H9 (cell line): ENCODE results near the gene FAM171A1. TPM values are rescaled to one million over a fixed set of nuclear protein-coding genes. Genes with fewer than 3 reads are reported as not detected.

Source experiments
- DNase-seq: peaks from one replicate; pipeline ENCODE4 v3.0.0-alpha.2; 2017
- H2AFZ ChIP-seq: one replicate; pipeline ENCODE4 v1.6.1; 2013; ENCODE audit warnings: mild to moderate bottlenecking, low read length, control low read depth, moderate library complexity
- H2AK5ac ChIP-seq: 2 replicates; pipeline ENCODE4 v1.6.1; 2013; ENCODE audit warnings: low read length, control low read depth, mixed read lengths; ENCODE audit not compliant: insufficient read length
- H2BK120ac ChIP-seq: one replicate; pipeline ENCODE4 v1.6.1; 2013; ENCODE audit warnings: low read depth, mild to moderate bottlenecking, low read length, control low read depth, inconsistent platforms; ENCODE audit not compliant: poor library complexity, severe bottlenecking
- H2BK12ac ChIP-seq: 2 replicates; pipeline ENCODE4 v1.6.1; 2013; ENCODE audit warnings: low read length, control low read depth, mixed read lengths, low read depth; ENCODE audit not compliant: insufficient read length
- H2BK15ac ChIP-seq: 2 replicates; pipeline ENCODE4 v1.6.1; 2013; ENCODE audit warnings: low read depth, low read length, control low read depth
- H2BK20ac ChIP-seq: one replicate; pipeline ENCODE4 v1.6.1; 2013; ENCODE audit warnings: low read depth, mild to moderate bottlenecking, low read length, control low read depth, inconsistent platforms; ENCODE audit not compliant: poor library complexity, severe bottlenecking
- H2BK5ac ChIP-seq: 2 replicates; pipeline ENCODE4 v1.6.1; 2013; ENCODE audit warnings: low read length, control low read depth, mixed read lengths; ENCODE audit not compliant: insufficient read length
- H3K14ac ChIP-seq: 2 replicates; pipeline ENCODE4 v1.6.1; 2013; ENCODE audit warnings: low read length, control low read depth; ENCODE audit not compliant: insufficient read depth
- H3K18ac ChIP-seq: 2 replicates; pipeline ENCODE4 v1.6.1; 2013; ENCODE audit warnings: low read depth, mild to moderate bottlenecking, mixed read lengths, low read length, control low read depth; ENCODE audit not compliant: insufficient read length
- H3K23ac ChIP-seq: 2 replicates; pipeline ENCODE4 v1.6.1; 2013; ENCODE audit warnings: low read length, control low read depth, mixed read lengths, low read depth; ENCODE audit not compliant: insufficient read length
- H3K23me2 ChIP-seq: 2 replicates; pipeline ENCODE4 v1.6.1; 2013; ENCODE audit warnings: low read depth, mild to moderate bottlenecking, mixed read lengths, low read length, control low read depth; ENCODE audit not compliant: insufficient read length, poor library complexity, severe bottlenecking
- H3K27ac ChIP-seq: 2 replicates; pipeline ENCODE4 v1.5.1; 2013; ENCODE audit warnings: low read length, control low read depth, mixed read lengths, low read depth; ENCODE audit not compliant: insufficient read length
- H3K27me3 ChIP-seq: 2 replicates; pipeline ENCODE4 v1.6.1; 2013; ENCODE audit warnings: low read length, control low read depth, inconsistent platforms; ENCODE audit not compliant: insufficient read depth
- H3K4ac ChIP-seq: 2 replicates; pipeline ENCODE4 v1.6.1; 2013; ENCODE audit warnings: low read depth, mild to moderate bottlenecking, control low read depth, inconsistent platforms, low read length, moderate library complexity
- H3K4me1 ChIP-seq: 2 replicates; pipeline ENCODE4 v1.6.1; 2013; ENCODE audit warnings: low read length, control low read depth, inconsistent platforms; ENCODE audit not compliant: insufficient read depth
- H3K4me2 ChIP-seq: 2 replicates; pipeline ENCODE4 v1.6.1; 2013; ENCODE audit warnings: low read length, control low read depth, mixed read lengths; ENCODE audit not compliant: insufficient read length, insufficient read depth
- H3K56ac ChIP-seq: 2 replicates; pipeline ENCODE4 v1.6.1; 2013; ENCODE audit warnings: low read depth, mild to moderate bottlenecking, mixed read lengths, low read length, control low read depth; ENCODE audit not compliant: insufficient read length
- H3K79me1 ChIP-seq: 2 replicates; pipeline ENCODE4 v1.6.1; 2013; ENCODE audit warnings: low read depth, mild to moderate bottlenecking, moderate library complexity, low read length, control low read depth, inconsistent platforms; ENCODE audit not compliant: insufficient read depth, poor library complexity, severe bottlenecking
- H3K79me2 ChIP-seq: 2 replicates; pipeline ENCODE4 v1.6.1; 2013; ENCODE audit warnings: low read length, control low read depth, inconsistent platforms; ENCODE audit not compliant: insufficient read depth
- H3K9ac ChIP-seq: 2 replicates; pipeline ENCODE4 v1.6.1; 2013; ENCODE audit warnings: low read length, control low read depth, mixed read lengths; ENCODE audit not compliant: insufficient read length; ENCODE audit errors: extremely low read depth
- H3K9me3 ChIP-seq: one replicate; pipeline ENCODE4 v1.6.1; 2013; ENCODE audit warnings: low read depth, low read length, inconsistent platforms; ENCODE audit not compliant: control insufficient read depth
- H3T11ph ChIP-seq: one replicate; pipeline ENCODE4 v1.6.1; 2013; ENCODE audit warnings: mild to moderate bottlenecking, low read length, control low read depth, inconsistent platforms
- H4K20me1 ChIP-seq: one replicate; pipeline ENCODE4 v1.6.1; 2013; ENCODE audit not compliant: control insufficient read depth, insufficient read length, insufficient read depth
- H4K5ac ChIP-seq: 2 replicates; pipeline ENCODE4 v1.6.1; 2013; ENCODE audit warnings: low read depth, mild to moderate bottlenecking, mixed read lengths, low read length, control low read depth; ENCODE audit not compliant: insufficient read length
- H4K8ac ChIP-seq: replicated peaks from 2 replicates; pipeline ENCODE4 v1.6.1; 2013; ENCODE audit warnings: low read length, control low read depth, mixed read lengths, low read depth; ENCODE audit not compliant: insufficient read length
- H4K91ac ChIP-seq: 2 replicates; pipeline ENCODE4 v1.6.1; 2013; ENCODE audit warnings: low read depth, mild to moderate bottlenecking, moderate library complexity, mixed read lengths, low read length, control low read depth; ENCODE audit not compliant: insufficient read length
- H3K27ac Mint-ChIP-seq, 3 experiments: 2 replicates in 2 of 3; 3 replicates in 1 of 3; pipeline ENCODE4 v1.8.0; 2020 to 2021; ENCODE audit warnings: mixed read lengths in 3 of 3, mild to moderate bottlenecking in 1 of 3, moderate library complexity in 1 of 3
- H3K27me3 Mint-ChIP-seq: 2 replicates; pipeline ENCODE4 v1.8.0; 2021; ENCODE audit warnings: low read depth, mild to moderate bottlenecking, moderate library complexity, mixed read lengths
- H3K36me3 Mint-ChIP-seq, 3 experiments: 2 replicates in 2 of 3; 3 replicates in 1 of 3; pipeline ENCODE4 v1.8.0; 2020 to 2021; ENCODE audit warnings: low read depth in 3 of 3, mixed read lengths in 3 of 3; ENCODE audit not compliant: insufficient read depth in 1 of 3
- H3K4me1 Mint-ChIP-seq, 2 experiments: 2 replicates each; pipeline ENCODE4 v1.8.0; 2020; ENCODE audit warnings: mixed read lengths in 2 of 2
- H3K4me3 Mint-ChIP-seq, 2 experiments: 2 replicates in 1 of 2; 3 replicates in 1 of 2; pipeline ENCODE4 v1.8.0; 2020 to 2021; ENCODE audit warnings: mild to moderate bottlenecking in 2 of 2, mixed read lengths in 2 of 2, moderate library complexity in 1 of 2
- H3K9me3 Mint-ChIP-seq, 2 experiments: 2 replicates in 1 of 2; 3 replicates in 1 of 2; pipeline ENCODE4 v1.8.0; 2020; ENCODE audit warnings: mild to moderate bottlenecking in 2 of 2, mixed read lengths in 2 of 2, moderate library complexity in 1 of 2
- whole genome bisulfite sequencing: extraction: QIAGEN DNeasy Blood & Tissue Kit; methylation state at CpG from one replicate; pipeline ENCODE4 v1.1.7; 2013; ENCODE audit warnings: missing lambda C conversion rate, low lambda C conversion rate, mixed read lengths; ENCODE audit not compliant: insufficient read length; ENCODE audit errors: extremely low coverage; 5-methylcytosine and 5-hydroxymethylcytosine counted together
- total RNA-seq: library from RNA; stranded (reverse); gene quantifications from 2 replicates; pipeline ENCODE4 v1.2.1, GENCODE V29; 2021
- TF ChIP-seq, protein P1 (sequence below): fragments of 200-600 bp; sonication (generic); conservative IDR thresholded peaks from 3 replicates; pipeline ENCODE4 v1.8.0; 2021; ENCODE audit warnings: antibody characterized with exemption, mild to moderate bottlenecking

Gene FAM171A1
- total RNA-seq, 1 experiment from 2014 or later, result 37.4 TPM

DNA sequence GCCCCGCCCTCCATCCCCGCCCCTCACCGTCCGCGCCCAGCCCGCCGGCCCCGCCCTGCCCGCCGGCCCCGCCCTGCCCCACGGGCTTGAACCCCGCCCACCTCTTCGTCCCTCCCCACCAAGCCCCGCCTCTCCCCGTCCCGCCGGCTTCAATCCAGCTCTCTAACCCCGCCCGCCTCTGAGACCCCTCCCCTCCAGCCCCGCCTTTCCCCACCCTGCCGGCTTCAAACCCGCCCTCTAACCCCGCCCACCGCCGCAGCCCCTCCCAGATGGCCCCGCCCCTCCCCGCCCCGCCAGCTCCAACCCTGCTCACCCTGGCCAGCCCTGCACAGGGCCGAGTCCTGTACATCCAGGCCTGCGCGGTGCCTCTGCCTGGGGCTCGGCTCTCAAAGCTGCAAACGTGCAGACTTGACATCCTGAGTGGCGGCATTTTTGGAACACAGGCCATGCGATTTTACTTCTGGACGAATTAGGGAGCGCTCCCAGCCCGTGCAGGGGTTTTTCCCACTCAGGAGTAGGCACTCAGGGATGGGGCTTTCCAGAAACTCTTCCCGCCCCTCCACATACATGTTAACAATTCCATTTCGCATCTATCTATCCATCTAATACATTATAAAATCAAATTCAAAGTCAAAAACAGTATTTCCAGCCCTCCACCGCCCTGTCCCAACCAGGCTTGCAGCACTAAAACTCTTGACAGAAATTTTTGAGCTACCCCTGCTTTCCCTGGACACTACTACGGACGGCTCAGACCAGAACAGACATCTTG, 202.1 kb downstream of the FAM171A1 start:
- Histone ChIP-seq H3K23me2 (peaks cover 4% of the 10 kb centered on the region), H4K5ac (no peak overlapping the region), H4K20me1 (no peaks in the 10 kb centered on the region), H4K8ac (no peak overlapping the region), H2BK20ac (no peak overlapping the region), H3K4me1 (no peaks in the 10 kb centered on the region), H3K79me2 (no peaks in the 10 kb centered on the region), H2AFZ (no peak overlapping the region), H2BK12ac (no peak overlapping the region), H2BK120ac (no peak overlapping the region), H3K56ac (no peak overlapping the region), H2BK5ac (no peak overlapping the region), H3K23ac (no peak overlapping the region), H4K91ac (no peak overlapping the region), H3K79me1 (no peaks in the 10 kb centered on the region), H3K27ac (no peak overlapping the region), H2AK5ac (no peak overlapping the region), H3K4ac (no peak overlapping the region), H3K4me2 (peak overlapping the region; percentile 10), H3K14ac (no peak overlapping the region; the same call in 1 of the 2 replicates), H3T11ph (no peak overlapping the region), H3K9me3 (no peaks in the 10 kb centered on the region), H3K18ac (no peak overlapping the region), H2BK15ac (no peak overlapping the region), H3K9ac (no peak overlapping the region), H3K27me3 (no peaks in the 10 kb centered on the region)
- Mint-ChIP-seq H3K27ac (no peak overlapping the region), H3K4me3 (peak overlapping the region in 1 of 2 experiments; percentile 69; a peak in 4 of 5 replicates), H3K4me1 (peaks cover 21 to 23% of the 10 kb centered on the region in 2 experiments), H3K36me3 (no peaks in the 10 kb centered on the region), H3K9me3 (no peaks in the 10 kb centered on the region), H3K27me3 (peaks cover 10% of the 10 kb centered on the region)
- DNase-seq, result peak; percentile 93
- 100% methylated on average over 3 of the region's 44 CpGs for WGBS
- TF ChIP-seq, protein P1, sequence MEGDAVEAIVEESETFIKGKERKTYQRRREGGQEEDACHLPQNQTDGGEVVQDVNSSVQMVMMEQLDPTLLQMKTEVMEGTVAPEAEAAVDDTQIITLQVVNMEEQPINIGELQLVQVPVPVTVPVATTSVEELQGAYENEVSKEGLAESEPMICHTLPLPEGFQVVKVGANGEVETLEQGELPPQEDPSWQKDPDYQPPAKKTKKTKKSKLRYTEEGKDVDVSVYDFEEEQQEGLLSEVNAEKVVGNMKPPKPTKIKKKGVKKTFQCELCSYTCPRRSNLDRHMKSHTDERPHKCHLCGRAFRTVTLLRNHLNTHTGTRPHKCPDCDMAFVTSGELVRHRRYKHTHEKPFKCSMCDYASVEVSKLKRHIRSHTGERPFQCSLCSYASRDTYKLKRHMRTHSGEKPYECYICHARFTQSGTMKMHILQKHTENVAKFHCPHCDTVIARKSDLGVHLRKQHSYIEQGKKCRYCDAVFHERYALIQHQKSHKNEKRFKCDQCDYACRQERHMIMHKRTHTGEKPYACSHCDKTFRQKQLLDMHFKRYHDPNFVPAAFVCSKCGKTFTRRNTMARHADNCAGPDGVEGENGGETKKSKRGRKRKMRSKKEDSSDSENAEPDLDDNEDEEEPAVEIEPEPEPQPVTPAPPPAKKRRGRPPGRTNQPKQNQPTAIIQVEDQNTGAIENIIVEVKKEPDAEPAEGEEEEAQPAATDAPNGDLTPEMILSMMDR, result no peak
